CD4-positive, alpha-beta memory T cell (primary cell): ENCODE data around the gene ARAP2. TPM values are rescaled to one million over a fixed set of nuclear protein-coding genes. Genes with fewer than 3 reads are reported as not detected.

ENCODE experiments used
- CTCF ChIA-PET: fragments of 350-600 bp; sonication (Branson Sonifier 250); formaldehyde crosslinking; loops from one replicate; lab custom pipeline; 2021; ENCODE audit warnings: inconsistent platforms; ENCODE audit not compliant: partially characterized antibody; lab: Charles Lee
- POLR2A ChIA-PET: fragments of 350-600 bp; sonication (Branson Sonifier 250); formaldehyde crosslinking; loops from one replicate; lab custom pipeline; 2021; ENCODE audit not compliant: partially characterized antibody; lab: Charles Lee
- DNase-seq, 5 donors: peaks; one replicate each; pipeline versions ENCODE4 v3.0.0 to v3.0.0-alpha.2; 2020 to 2022; ENCODE audit warnings: mixed read lengths in 1 of 5
- H3K27ac ChIP-seq: one replicate; pipeline ENCODE4 v1.7.0; 2013; ENCODE audit warnings: low read depth, low read length
- H3K27me3 ChIP-seq: 2 replicates; pipeline ENCODE4 v1.7.0; 2013; ENCODE audit warnings: mild to moderate bottlenecking, low read length, moderate library complexity; ENCODE audit not compliant: insufficient read depth
- H3K36me3 ChIP-seq: 2 replicates; pipeline ENCODE4 v1.7.0; 2013; ENCODE audit warnings: mild to moderate bottlenecking, low read length, moderate library complexity; ENCODE audit not compliant: insufficient read depth
- H3K4me1 ChIP-seq: 2 replicates; pipeline ENCODE4 v1.7.0; 2013; ENCODE audit warnings: mild to moderate bottlenecking, low read length, moderate library complexity; ENCODE audit not compliant: insufficient read depth
- H3K4me3 ChIP-seq, 2 donors: one replicate each; pipeline ENCODE4 v1.7.0; 2013; ENCODE audit warnings: low read length in 2 of 2, mild to moderate bottlenecking in 1 of 2
- H3K9me3 ChIP-seq, 2 donors: one replicate each; pipeline ENCODE4 v1.7.0; 2013; ENCODE audit warnings: low read length in 2 of 2, control low read depth in 1 of 2; ENCODE audit not compliant: control insufficient read depth in 1 of 2
- H3K27ac Mint-ChIP-seq, 7 donors: one replicate each; pipeline ENCODE4 v1.8.0; 2020 to 2021; ENCODE audit warnings: mixed read lengths in 7 of 7, mild to moderate bottlenecking in 6 of 7, inconsistent platforms in 3 of 7, moderate library complexity in 3 of 7
- H3K27me3 Mint-ChIP-seq, 2 donors: one replicate each; pipeline ENCODE4 v1.8.0; 2020 to 2021; ENCODE audit warnings: mixed read lengths in 2 of 2
- H3K36me3 Mint-ChIP-seq, 2 donors: one replicate each; pipeline ENCODE4 v1.8.0; 2020 to 2021; ENCODE audit warnings: mixed read lengths in 2 of 2, inconsistent platforms in 1 of 2, mild to moderate bottlenecking in 1 of 2
- H3K4me1 Mint-ChIP-seq, 4 donors: one replicate each; pipeline ENCODE4 v1.8.0; 2020 to 2021; ENCODE audit warnings: mixed read lengths in 4 of 4, mild to moderate bottlenecking in 1 of 4
- H3K4me3 Mint-ChIP-seq, 8 donors: one replicate each; pipeline ENCODE4 v1.8.0; 2020 to 2021; ENCODE audit warnings: mixed read lengths in 8 of 8, mild to moderate bottlenecking in 7 of 8, moderate library complexity in 6 of 8, inconsistent platforms in 3 of 8
- H3K9me3 Mint-ChIP-seq, 8 donors: one replicate each; pipeline ENCODE4 v1.8.0; 2020 to 2021; ENCODE audit warnings: mixed read lengths in 8 of 8, mild to moderate bottlenecking in 5 of 8, inconsistent platforms in 3 of 8, moderate library complexity in 1 of 8
- intact Hi-C: fragments of 100-400 bp; cut with micrococcal nuclease; formaldehyde crosslinking; loops from one replicate; pipeline ENCODE4 v1.15.1; 2023
- polyA plus RNA-seq, 2 donors: library from polyadenylated mRNA; unstranded; fragments of 300-500 nt; fragmentation: Illumina TruSeq; gene quantifications; one replicate each; pipeline ENCODE4 v1.2.3, GENCODE V29; 2021
- total RNA-seq, 2 experiments: library from RNA; stranded (reverse); gene quantifications; one replicate each; pipeline ENCODE4 v1.2.3, GENCODE V29; 2021

ARAP2 gene, protein sequence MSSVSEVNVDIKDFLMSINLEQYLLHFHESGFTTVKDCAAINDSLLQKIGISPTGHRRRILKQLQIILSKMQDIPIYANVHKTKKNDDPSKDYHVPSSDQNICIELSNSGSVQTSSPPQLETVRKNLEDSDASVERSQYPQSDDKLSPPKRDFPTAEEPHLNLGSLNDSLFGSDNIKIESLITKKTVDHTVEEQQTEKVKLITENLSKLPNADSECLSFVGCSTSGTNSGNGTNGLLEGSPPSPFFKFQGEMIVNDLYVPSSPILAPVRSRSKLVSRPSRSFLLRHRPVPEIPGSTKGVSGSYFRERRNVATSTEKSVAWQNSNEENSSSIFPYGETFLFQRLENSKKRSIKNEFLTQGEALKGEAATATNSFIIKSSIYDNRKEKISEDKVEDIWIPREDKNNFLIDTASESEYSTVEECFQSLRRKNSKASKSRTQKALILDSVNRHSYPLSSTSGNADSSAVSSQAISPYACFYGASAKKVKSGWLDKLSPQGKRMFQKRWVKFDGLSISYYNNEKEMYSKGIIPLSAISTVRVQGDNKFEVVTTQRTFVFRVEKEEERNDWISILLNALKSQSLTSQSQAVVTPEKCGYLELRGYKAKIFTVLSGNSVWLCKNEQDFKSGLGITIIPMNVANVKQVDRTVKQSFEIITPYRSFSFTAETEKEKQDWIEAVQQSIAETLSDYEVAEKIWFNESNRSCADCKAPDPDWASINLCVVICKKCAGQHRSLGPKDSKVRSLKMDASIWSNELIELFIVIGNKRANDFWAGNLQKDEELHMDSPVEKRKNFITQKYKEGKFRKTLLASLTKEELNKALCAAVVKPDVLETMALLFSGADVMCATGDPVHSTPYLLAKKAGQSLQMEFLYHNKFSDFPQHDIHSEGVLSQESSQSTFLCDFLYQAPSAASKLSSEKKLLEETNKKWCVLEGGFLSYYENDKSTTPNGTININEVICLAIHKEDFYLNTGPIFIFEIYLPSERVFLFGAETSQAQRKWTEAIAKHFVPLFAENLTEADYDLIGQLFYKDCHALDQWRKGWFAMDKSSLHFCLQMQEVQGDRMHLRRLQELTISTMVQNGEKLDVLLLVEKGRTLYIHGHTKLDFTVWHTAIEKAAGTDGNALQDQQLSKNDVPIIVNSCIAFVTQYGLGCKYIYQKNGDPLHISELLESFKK (N-terminal part only)
- total RNA-seq (10 to 100 TPM; 89.6 to 97.4 TPM), polyA plus RNA-seq (10 to 100 TPM; 19.7 to 29.1 TPM)

DNA sequence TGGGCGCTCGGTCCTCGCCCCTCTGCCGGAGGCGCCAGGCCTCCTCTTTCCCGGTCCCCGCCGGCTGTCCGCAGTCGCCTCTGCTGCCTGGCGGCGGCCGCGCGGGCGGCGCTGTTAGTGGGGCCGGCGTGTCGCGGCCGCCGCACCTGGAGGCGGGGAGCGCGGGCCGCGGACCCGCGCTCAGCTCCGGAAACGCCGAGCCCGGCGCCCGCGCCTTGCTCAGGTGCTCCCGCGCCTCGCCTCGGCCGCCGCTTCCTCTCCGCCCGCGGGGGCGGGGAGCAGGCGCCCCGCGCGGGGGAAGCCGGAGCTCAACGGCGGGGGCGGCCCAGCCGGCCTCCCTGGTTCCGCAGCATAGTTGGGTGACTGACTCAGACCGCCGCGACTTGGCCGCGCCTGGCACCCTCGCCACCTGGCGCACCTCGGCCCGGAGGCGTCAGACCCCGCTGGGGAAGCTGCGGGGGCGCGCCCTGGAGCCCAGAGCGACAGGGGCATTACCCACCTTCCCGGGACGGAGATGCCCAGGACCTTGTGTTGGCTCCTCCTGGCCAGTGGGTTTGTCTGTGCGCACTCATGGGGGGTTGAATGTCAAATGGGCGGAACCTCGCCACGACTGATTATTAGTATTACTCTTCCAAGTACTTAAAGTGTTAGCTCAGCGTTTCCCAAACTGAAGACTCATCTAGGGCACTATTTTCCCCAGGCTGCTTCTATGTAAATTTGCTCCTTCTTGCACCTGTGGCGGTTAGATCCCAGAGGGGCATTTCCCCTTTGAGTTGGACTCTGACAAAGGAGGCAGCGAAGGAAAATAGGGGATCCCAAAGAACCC is at the start of gene ARAP2:
ARAP2 (minus strand) TSS at position 258 of the 826 bp plus-strand sequence. CDS start 15,028 bp downstream, outside the sequence.
- no peaks in the 10 kb centered on the region for H3K9me3 ChIP-seq
- Mint-ChIP-seq H3K27ac (peak within 1 kb of the TSS; percentile 94 to 98 (median 96)), H3K9me3 (no peaks in the 10 kb centered on the region), H3K36me3 (peaks cover 0 to 20% of the 10 kb centered on the region in 2 donors), H3K4me3 (peak within 1 kb of the TSS; percentile 92 to 99 (median 96)), H3K4me1 (peaks cover 25 to 50% (median 40%) of the 10 kb centered on the region in 4 donors), H3K27me3 (no peaks in the 10 kb centered on the region)
- ChIA-PET POLR2A (interaction anchor here (0.6 to 6.1 kb wide), 38 partner anchors 9 to 155 kb away, joined by 3 to 137 read pairs (median 6); partner anchors contain the start of gene DTHD1), CTCF (interaction anchor here (0.7 to 5.0 kb wide), 21 partner anchors 10 to 155 kb away, joined by 3 to 69 read pairs (median 5); no protein-coding TSS in a partner anchor)
- peak within 1 kb of the TSS; percentile 89 for H3K27ac ChIP-seq
- H3K36me3 ChIP-seq: no peaks in the 10 kb centered on the region
- intact Hi-C loops: loop anchor here (1.0 to 5.0 kb wide), 3 partner anchors 11 to 42 kb away; no protein-coding TSS in a partner anchor
- peak within 1 kb of the TSS; percentile 73 to 93 for H3K4me3 ChIP-seq
- no peaks in the 10 kb centered on the region for H3K27me3 ChIP-seq
- DNase-seq: peak; percentile 75 to 80 (median 79)
- peaks cover 42% of the 10 kb centered on the region for H3K4me1 ChIP-seq

DNA sequence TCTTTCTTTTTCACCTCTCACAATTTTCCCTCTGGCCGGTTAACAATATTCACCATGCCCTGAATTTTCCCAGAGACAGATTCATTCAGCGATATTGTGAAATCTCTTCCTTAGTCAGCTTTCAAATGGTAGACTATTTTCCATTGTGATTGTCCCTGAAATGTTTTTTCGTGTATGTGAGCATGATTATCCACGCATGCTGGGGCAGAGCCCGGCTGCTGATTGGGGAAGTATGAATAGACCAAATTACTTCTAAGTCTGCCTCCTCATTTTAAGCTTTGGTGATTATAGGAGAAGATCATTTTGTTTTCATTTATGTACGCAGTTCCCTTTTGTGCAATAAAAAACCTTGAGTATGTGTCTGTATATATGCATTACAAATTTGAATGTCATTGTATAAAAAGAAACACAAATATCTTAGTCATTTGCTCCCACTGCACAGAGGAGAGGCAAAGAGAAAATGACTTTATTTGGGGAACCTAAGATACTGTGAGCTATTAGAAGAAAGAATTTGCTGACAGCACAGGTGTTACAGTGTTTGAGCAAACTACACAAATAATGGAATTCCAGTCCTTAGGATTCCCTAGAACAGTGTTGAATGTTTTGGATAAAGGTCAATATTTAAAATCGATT is 48.4 kb upstream of the ARAP2 start:
- no peaks in the 10 kb centered on the region for H3K36me3 Mint-ChIP-seq
- Histone ChIP-seq H3K27ac (no peak overlapping the region), H3K36me3 (no peaks in the 10 kb centered on the region), H3K9me3 (no peaks in the 10 kb centered on the region), H3K4me1 (no peaks in the 10 kb centered on the region), H3K27me3 (no peaks in the 10 kb centered on the region), H3K4me3 (no peak overlapping the region)
- H3K4me1 Mint-ChIP-seq: peaks cover 7 to 20% (median 10%) of the 10 kb centered on the region in 4 donors
- intact Hi-C loops: no loop called here
- no peaks in the 10 kb centered on the region for H3K27me3 Mint-ChIP-seq
- H3K27ac Mint-ChIP-seq: no peak overlapping the region
- H3K9me3 Mint-ChIP-seq: no peaks in the 10 kb centered on the region
- DNase-seq: no peak
- POLR2A ChIA-PET: no interaction called here
- CTCF ChIA-PET: no interaction called here
- no peak overlapping the region for H3K4me3 Mint-ChIP-seq

DNA sequence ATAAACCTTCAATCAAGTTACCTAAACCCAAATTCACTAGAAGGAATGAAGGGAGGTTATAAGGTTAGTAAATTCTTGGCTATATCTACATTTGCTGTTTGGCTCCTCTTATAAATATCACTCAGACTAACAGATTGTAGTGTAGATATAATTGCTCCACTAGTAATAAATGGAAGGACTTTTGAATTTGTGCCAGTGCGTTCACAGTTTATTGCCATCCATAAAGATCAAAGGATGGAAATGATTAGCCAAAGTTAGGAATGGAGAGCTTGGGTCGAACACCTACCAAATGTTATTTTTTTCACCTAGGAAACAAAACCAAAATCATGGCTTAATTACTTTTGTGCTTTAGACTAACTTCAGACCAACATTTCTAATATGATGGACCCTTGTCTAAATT is 46.3 kb upstream of the ARAP2 start:
- CTCF ChIA-PET: interaction anchor here (1.7 kb wide), 1 partner anchor 109 kb away, joined by 5 read pairs; no protein-coding TSS in a partner anchor
- no peak for DNase-seq
- intact Hi-C loops: no loop called here

DNA sequence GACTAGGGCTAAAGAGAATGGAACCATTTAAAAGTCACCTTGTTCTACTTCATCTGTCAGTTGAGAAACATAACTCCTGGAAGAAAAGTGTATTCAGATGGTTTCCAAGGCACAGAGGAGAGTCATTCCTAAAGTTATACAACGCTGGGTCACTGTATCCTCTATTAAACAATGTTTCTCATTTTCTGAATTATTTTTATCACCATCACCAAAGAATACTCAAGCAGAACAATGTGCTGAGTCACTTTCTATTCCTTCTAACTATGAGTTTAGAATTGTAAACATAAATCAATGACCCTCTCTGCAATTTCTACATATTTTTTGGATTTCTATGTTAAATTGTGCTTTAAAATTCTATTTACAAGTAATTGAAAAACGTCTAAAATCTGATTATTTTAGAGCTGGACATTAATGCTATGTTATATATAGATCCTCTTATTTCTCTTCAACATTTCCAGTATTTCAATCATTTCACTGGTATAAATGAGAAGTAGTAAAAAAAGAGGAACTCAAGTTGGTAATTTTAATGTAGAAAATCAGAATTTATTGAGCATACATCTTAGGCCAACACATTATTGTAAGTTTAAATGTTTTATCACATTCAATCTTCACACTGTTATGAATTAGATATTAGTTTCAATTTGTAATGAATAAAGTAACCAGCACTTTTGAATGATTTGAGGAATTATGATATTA is 44.6 kb upstream of the ARAP2 start:
- Mint-ChIP-seq H3K9me3 (peaks cover 0 to 3% (median 0%) of the 10 kb centered on the region in 8 donors), H3K4me1 (peaks cover 19 to 43% (median 26%) of the 10 kb centered on the region in 4 donors), H3K36me3 (peaks cover 0 to 3% of the 10 kb centered on the region in 2 donors), H3K27ac (peak overlapping the region in 3 of 7 donors; percentile 14 to 57 (median 24)), H3K4me3 (no peak overlapping the region), H3K27me3 (no peaks in the 10 kb centered on the region)
- ChIA-PET CTCF (interaction anchor here (1.7 kb wide), 1 partner anchor 111 kb away, joined by 5 read pairs; no protein-coding TSS in a partner anchor), POLR2A (interaction anchor here (7.7 kb wide), 1 partner anchor 46 kb away, joined by 130 read pairs; the partner anchor contains the start of gene ARAP2)
- intact Hi-C loops: loop anchor here (5.0 kb wide), 2 partner anchors 82 to 97 kb away; no protein-coding TSS in a partner anchor
- no peak for DNase-seq
- H3K4me3 ChIP-seq: no peak overlapping the region
- H3K27ac ChIP-seq: no peak overlapping the region
- H3K9me3 ChIP-seq: no peaks in the 10 kb centered on the region
- H3K27me3 ChIP-seq: no peaks in the 10 kb centered on the region
- H3K36me3 ChIP-seq: no peaks in the 10 kb centered on the region
- H3K4me1 ChIP-seq: peaks cover 35% of the 10 kb centered on the region

More for the DNA sequence above, 46.3 kb upstream of the ARAP2 start:
- Histone ChIP-seq H3K27ac (no peak overlapping the region), H3K4me3 (no peak overlapping the region), H3K27me3 (no peaks in the 10 kb centered on the region), H3K36me3 (no peaks in the 10 kb centered on the region), H3K4me1 (peaks cover 17% of the 10 kb centered on the region), H3K9me3 (no peaks in the 10 kb centered on the region)
- Mint-ChIP-seq H3K4me1 (peaks cover 21 to 34% (median 22%) of the 10 kb centered on the region in 4 donors), H3K9me3 (peaks cover 0 to 3% (median 0%) of the 10 kb centered on the region in 8 donors), H3K27ac (no peak overlapping the region), H3K4me3 (no peak overlapping the region), H3K27me3 (no peaks in the 10 kb centered on the region), H3K36me3 (peaks cover 0 to 3% of the 10 kb centered on the region in 2 donors)
- POLR2A ChIA-PET: interaction anchor here (1.2 kb wide), 1 partner anchor 46 kb away, joined by 6 read pairs; the partner anchor contains the start of gene ARAP2

DNA sequence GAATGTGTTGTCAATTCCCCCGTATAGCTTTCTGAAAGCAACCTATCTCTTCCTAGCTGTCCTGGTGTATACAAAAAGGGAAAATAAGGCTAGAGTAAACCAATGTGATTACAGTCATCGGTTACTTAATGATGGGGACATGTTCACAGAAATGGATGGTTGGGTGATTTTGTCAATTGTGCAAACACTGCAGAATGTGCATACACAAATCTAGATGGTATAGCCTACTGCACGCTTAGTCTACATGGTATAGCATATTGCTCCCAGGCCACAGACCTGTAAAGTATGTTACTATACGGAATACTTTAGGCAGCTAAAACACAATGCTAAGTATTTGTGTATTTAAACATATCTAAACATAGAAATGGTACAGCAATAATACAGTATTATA is 42.2 kb upstream of the ARAP2 start:
- intact Hi-C loops: loop anchor here (1.0 to 5.0 kb wide), 7 partner anchors 18 to 108 kb away; partner anchors contain the start of gene ARAP2

More for the DNA sequence above, 42.2 kb upstream of the ARAP2 start:
- H3K9me3 ChIP-seq: no peaks in the 10 kb centered on the region
- Mint-ChIP-seq H3K27me3 (no peaks in the 10 kb centered on the region), H3K4me1 (peaks cover 20 to 44% (median 33%) of the 10 kb centered on the region in 4 donors), H3K27ac (peak overlapping the region; percentile 85 to 98 (median 92)), H3K4me3 (peak overlapping the region in 6 of 8 donors; percentile 71 to 87 (median 75)), H3K36me3 (peaks cover 0 to 3% of the 10 kb centered on the region in 2 donors), H3K9me3 (peaks cover 0 to 3% (median 0%) of the 10 kb centered on the region in 8 donors)
- no peaks in the 10 kb centered on the region for H3K27me3 ChIP-seq
- no peak overlapping the region for H3K4me3 ChIP-seq
- DNase-seq: no peak
- ChIA-PET POLR2A (interaction anchor here (0.6 to 8.0 kb wide), 17 partner anchors 8 to 113 kb away, joined by 3 to 130 read pairs (median 4); partner anchors contain the start of gene ARAP2), CTCF (interaction anchor here (1.0 to 3.9 kb wide), 6 partner anchors 27 to 113 kb away, joined by 3 to 30 read pairs (median 4); partner anchors contain the start of gene ARAP2)
- H3K27ac ChIP-seq: peak overlapping the region; percentile 74
- H3K4me1 ChIP-seq: peaks cover 36% of the 10 kb centered on the region
- no peaks in the 10 kb centered on the region for H3K36me3 ChIP-seq
